T-helper 1 cell (primary cell): Measurements from ENCODE around the gene ADARB2.
"Not testable (repeated sequence)": the region's sequence is repeated elsewhere in the genome, so short reads cannot be mapped to it uniquely, and the experiment has no call there.

Experiments
- DNase-seq, 5 donors: peaks; one replicate each; pipeline ENCODE4 v3.0.0-alpha.2; 2012 to 2020

The ADARB2 gene

GRCh38 chr10:1243486-1244234 lies 493.7 kb downstream of the ADARB2 start:
- no peak for DNase-seq

- DNase-seq, result no peak
Measured at GRCh38 chr10:1242975-1243374, 494.4 kb downstream of the ADARB2 start.

- no peak for DNase-seq
Measured at GRCh38 chr10:1241973-1242935, 495.1 kb downstream of the ADARB2 start.

GRCh38 chr10:1241322-1241890 lies 495.9 kb downstream of the ADARB2 start:
- DNase-seq, result no peak

GRCh38 chr10:1240341-1240775 lies 497.0 kb downstream of the ADARB2 start:
- DNase-seq, result peak in 2 of 5 donors; percentile 23 to 60

GRCh38 chr10:1233031-1233430 lies 504.3 kb downstream of the ADARB2 start:
- DNase-seq, result no peak

GRCh38 chr10:1232164-1232911 lies 505.0 kb downstream of the ADARB2 start:
- DNase-seq, result no peak

- no peak for DNase-seq
Measured at GRCh38 chr10:1230592-1231275, 506.6 kb downstream of the ADARB2 start.

- DNase-seq, result no peak
Measured at GRCh38 chr10:1230138-1230537, 507.2 kb downstream of the ADARB2 start.

- no peak for DNase-seq
Measured at GRCh38 chr10:1229574-1229973, 507.8 kb downstream of the ADARB2 start.

GRCh38 chr10:1229116-1229515 lies 508.2 kb downstream of the ADARB2 start:
- no peak for DNase-seq

- DNase-seq, result no peak
Measured at GRCh38 chr10:1228467-1228975, 508.8 kb downstream of the ADARB2 start.

- no peak for DNase-seq
Measured at GRCh38 chr10:1227510-1228402, 509.6 kb downstream of the ADARB2 start.

- DNase-seq, result not testable (repeated sequence)
Measured at GRCh38 chr10:1226907-1227306, 510.4 kb downstream of the ADARB2 start.

- not testable (repeated sequence) for DNase-seq
Measured at GRCh38 chr10:1219874-1220273, 517.5 kb downstream of the ADARB2 start.

- no peak for DNase-seq
Measured at GRCh38 chr10:1217661-1218060, 519.7 kb downstream of the ADARB2 start.

- no peak for DNase-seq
Measured at GRCh38 chr10:1217237-1217587, 520.1 kb downstream of the ADARB2 start.

GRCh38 chr10:1216574-1217236 lies 520.6 kb downstream of the ADARB2 start:
- no peak for DNase-seq

GRCh38 chr10:1215862-1216573 lies 521.3 kb downstream of the ADARB2 start:
- DNase-seq, result no peak
